GM21576 (cell line): Measurements from ENCODE around the gene TMEM184B.
A peak's percentile ranks its signal among the peaks of the same experiment; 100 is the strongest.

ENCODE experiments used
- ATAC-seq: cut with Tn5 transposase; IDR thresholded peaks from one replicate; pipeline ENCODE4 v1.9.1; 2021; ENCODE audit warnings: mild to moderate bottlenecking, moderate library complexity; ENCODE audit not compliant: unreplicated experiment

TMEM184B gene

GRCh38 chr22:38272373-38273134 lies at the start of gene TMEM184B:
TSS of gene TMEM184B (minus strand) at chr22:38273010. CDS start at chr22:38247961, 25,049 bp downstream.
- ATAC-seq: peak; percentile 58

GRCh38 chr22:38320605-38321402 lies 48.0 kb upstream of the TMEM184B start:
- ATAC-seq: no peak

GRCh38 chr22:38318792-38319773 lies 46.3 kb upstream of the TMEM184B start:
- no peak for ATAC-seq

- no peak for ATAC-seq
These were observed 45.3 kb upstream of the TMEM184B start for GRCh38 chr22:38317995-38318715.

GRCh38 chr22:38317122-38317994 lies 44.5 kb upstream of the TMEM184B start, which contains the start of gene CSNK1E:
TSS of gene CSNK1E (minus strand) at chr22:38317433. CDS start at chr22:38314157, 3,276 bp downstream.
- ATAC-seq: no peak

- no peak for ATAC-seq
These were observed 43.7 kb upstream of the TMEM184B start for GRCh38 chr22:38316364-38317121.

- no peak for ATAC-seq
These were observed 43.1 kb upstream of the TMEM184B start for GRCh38 chr22:38315823-38316363.

GRCh38 chr22:38314933-38315822 lies 42.4 kb upstream of the TMEM184B start:
- no peak for ATAC-seq

- ATAC-seq: no peak
These were observed 41.5 kb upstream of the TMEM184B start for GRCh38 chr22:38314051-38314932.

- no peak for ATAC-seq
These were observed 40.7 kb upstream of the TMEM184B start for GRCh38 chr22:38313384-38313955.

GRCh38 chr22:38312261-38312800 lies 39.5 kb upstream of the TMEM184B start:
- no peak for ATAC-seq

GRCh38 chr22:38311323-38311620 lies 38.5 kb upstream of the TMEM184B start:
- no peak for ATAC-seq

GRCh38 chr22:38310518-38311322 lies 37.9 kb upstream of the TMEM184B start:
- no peak for ATAC-seq

GRCh38 chr22:38309614-38310517 lies 37.1 kb upstream of the TMEM184B start:
- no peak for ATAC-seq
